G401 (cell line): Measurements from ENCODE around the gene CLSTN2. TPM values are rescaled to one million over a fixed set of nuclear protein-coding genes. Genes with fewer than 3 reads are reported as not detected.

Experiments
- DNase-seq: peaks from one replicate; pipeline ENCODE4 v3.0.0-alpha.2; 2015; ENCODE audit warnings: low spot score
- in situ Hi-C: cut with HindIII; loops from 2 replicates; pipeline ENCODE4 v1.10.0; 2016; ENCODE audit warnings: low sequenced_read_pairs, mixed read lengths
- total RNA-seq: library from RNA; depleted of rRNA; stranded (reverse); fragments of >200 nt; shearing (Covaris generic); gene quantifications from 2 replicates; pipeline ENCODE4 v1.2.3, GENCODE V29; 2014

Gene CLSTN2
- total RNA-seq, 1 experiment from 2014 or later, result 5.2 TPM

DNA sequence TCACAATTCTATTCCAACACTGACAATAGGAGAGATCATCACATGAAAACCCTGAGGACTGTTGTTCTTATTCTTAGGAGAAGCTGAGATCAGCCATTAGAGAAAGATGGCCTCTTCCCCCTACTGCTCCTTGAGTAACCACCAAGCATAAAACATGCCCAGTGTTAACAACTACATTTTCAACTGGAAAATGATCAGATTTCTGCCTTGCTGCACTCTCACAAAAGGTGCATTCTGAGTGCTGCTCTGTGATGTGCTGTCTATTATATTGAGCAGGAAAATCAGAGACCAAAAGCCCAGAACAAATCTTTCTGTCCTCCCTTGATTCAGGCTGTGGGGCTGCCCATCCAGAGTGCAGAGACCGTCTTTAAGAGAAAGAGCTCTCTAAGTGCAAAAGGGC is 438.2 kb downstream of the CLSTN2 start:
- no peak for DNase-seq
- in situ Hi-C loops, result no loop called here

DNA sequence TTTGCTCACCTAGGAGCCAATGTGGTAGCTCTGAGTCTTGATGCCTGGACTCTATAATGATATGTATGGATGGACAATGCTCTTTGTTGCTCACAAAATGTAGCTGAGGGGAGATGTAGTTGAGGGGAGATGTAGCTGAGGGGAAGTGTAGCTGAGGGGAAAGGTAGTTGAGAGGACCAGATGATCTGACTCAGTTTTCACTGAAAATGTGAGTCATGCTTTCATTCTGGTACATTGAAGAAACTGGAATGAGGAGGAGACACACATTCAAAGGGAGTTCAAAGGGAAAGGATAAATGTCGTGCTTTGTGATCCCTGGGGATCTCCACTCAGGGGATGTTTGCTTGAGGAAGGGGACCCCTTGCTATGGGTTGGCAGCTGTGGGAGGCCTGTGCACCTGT is 440.0 kb downstream of the CLSTN2 start:
- in situ Hi-C loops, result no loop called here
- no peak for DNase-seq

DNA sequence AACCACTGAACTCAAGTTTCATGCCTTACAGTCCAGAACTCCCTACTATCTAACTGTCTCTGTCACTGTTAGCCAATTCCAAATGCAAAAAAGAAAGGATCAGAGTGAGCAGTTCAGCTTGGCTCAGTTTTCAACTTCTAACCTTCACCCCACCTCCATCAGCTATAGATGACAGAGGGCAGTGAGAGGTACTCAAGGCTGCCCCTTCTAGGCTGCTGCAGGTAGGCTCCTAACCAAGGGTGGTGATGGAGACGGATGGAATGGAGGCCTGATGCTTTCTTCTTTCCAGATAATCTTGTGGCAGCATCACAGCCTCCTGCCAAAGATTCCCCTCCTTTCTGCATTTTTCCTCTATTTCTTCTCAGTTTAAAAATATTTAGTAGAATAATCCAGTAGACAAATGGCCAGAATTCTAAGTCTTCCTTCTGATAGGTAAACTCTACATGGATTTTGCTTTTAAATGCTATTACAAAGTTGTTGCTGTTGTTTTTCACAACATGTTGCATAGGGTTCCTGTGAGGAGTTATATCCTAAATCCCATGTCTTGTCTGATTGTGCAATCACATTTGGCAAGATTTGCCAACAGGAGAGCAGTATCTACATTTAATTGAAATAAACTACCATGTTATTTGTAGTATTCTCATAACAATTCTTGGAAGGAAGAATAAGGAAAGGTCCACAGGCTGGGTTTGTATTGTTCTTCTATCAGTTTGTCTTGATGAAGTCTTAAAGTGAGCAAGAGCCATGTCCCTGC is 441.3 kb downstream of the CLSTN2 start:
- in situ Hi-C loops, result no loop called here
- DNase-seq, result no peak

DNA sequence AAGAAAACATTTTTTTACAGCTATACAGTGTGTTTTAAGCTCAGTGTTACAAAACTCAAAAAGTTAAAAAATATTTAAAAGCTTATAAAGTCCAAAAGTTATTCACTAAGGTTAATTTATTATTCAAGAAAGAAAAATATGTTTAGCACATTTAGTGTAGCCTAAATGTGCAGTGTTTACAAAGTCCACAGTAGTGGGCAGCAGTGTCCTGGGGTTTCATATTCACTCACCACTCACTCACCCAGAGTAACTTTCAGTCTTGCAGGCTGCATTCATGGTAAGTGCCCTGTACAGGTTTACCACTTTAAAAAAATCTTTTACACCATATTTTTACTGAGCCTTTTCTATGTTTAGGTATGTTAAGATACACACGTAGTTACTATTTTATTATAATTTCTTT is 442.7 kb downstream of the CLSTN2 start:
- no peak for DNase-seq
- in situ Hi-C loops, result no loop called here

DNA sequence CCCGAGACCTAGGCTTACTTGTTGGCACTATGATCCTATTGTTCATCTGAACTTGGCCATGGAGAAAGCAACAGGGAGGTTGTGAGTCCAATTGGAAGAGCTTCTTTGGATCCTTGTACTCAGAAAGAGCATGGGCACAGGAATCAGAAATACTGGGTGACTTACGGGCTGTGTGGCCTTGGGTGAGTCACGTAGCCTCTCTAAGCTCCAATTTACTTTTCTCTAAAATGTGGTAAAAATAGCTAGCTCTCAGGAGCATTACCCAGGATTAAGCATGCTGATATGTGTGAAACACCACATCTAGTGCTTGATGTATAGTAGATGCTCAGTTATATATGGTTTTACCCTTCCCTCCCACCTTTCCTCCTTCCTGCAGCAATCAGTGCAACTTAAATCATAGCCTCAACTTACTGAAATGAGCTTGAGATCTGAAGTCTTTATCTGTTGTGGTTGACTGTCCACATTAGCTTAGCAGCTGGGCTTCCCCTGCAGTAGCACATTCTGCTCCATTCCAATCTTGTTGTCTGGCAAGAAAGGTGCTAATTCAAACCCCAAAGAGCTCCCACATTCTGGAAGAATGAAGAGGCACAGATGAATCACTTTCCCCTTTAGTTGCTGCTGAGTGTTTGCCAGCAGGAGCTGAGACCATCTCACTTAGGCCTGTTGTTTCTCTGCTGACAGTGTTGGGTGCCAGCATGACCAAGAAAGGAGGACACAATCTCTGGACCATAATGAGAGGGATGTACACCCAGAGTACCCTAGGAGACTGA is 443.8 kb downstream of the CLSTN2 start:
- DNase-seq, result no peak
- in situ Hi-C loops, result no loop called here

DNA sequence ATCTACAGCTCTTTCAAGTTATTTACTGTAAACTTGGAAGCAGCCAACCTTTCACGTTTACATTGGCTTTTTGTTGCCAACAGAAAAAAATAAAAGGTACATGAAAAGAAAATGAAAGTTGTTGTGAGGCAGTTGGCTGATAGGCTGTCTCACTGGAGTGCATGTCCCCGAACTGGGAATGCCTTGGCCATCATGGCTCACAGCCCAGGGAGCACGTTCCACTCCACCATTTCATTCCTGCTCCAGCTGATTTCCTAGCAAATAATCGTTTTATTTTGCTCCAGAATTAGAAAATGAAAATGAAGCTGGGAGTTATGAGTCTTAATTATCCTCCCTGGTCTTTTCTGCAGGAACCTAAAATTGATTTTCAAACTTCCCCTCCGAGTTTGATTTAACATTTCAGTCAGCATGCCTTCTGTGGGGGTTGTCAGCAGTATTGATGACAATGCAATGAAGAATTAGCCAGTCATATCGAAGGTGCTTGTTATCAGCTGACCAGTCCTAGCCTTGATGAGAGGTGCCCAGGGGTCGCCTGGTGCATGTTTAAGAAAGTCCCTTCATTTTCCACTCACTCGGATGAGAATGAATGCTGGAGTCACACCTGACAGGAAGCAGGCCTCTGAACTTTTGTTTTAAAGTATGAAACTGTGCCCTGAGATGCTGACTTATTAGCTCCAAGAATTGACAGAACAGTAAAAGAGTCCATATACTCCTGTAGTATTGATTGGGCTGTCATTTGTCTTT is 449.2 kb downstream of the CLSTN2 start:
- in situ Hi-C loops, result no loop called here
- no peak for DNase-seq

DNA sequence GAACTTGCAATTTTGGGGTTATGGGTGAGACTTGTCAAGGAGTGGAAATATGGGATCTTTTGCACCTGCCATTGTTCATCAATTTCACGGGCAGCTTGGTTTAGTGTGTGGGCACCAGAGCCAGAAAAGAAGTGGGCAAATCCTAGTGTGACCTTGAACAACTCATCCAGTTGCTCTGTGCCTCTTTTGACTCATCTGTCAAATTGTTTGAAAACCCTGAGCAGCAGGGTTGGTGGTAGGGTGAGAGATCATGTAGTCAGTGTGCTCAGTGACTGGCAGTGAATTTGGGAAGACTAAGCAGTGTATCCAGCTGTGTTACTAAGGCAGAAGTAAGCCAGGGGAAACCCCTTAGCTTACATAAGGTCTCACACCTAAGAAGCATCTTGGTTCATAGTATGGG is 449.9 kb downstream of the CLSTN2 start:
- no peak for DNase-seq

DNA sequence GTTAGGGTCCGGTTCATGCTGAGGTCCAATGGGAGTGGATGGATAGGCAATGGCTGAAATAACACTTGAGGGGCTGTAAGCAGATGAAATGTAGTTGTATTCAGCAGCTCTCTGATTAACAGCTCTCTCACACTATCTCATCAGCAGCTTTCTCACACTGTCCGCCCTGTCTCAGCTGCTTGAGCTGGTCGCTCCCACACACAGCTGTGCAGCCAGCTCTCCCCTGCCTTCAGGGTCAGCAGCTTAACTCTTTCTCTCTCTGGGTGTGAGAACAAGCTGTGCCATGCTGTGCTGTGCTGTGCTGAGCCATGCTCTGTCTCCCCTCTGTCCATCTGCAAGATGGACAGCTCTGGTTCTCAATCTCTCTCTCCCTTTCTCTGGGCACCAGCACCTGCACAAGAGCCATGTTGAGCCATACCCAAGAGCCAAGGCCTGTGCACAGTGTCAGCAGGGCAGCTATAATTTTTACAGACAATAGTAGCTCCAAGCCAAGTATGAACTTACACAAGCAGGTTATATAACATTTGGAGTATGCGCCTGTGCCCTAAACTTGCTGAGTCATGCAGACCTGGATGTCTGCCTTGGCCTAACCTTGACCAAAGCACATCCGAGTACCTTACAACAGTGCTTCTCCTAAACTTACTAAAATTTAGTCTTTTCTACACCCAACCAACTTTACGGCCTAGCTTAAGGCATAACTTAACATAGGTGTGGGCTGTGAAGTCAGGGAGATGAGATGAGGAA is 451.5 kb downstream of the CLSTN2 start:
- in situ Hi-C loops, result no loop called here
- DNase-seq, result no peak

More for the DNA sequence above, 449.9 kb downstream of the CLSTN2 start:
- in situ Hi-C loops, result no loop called here

DNA sequence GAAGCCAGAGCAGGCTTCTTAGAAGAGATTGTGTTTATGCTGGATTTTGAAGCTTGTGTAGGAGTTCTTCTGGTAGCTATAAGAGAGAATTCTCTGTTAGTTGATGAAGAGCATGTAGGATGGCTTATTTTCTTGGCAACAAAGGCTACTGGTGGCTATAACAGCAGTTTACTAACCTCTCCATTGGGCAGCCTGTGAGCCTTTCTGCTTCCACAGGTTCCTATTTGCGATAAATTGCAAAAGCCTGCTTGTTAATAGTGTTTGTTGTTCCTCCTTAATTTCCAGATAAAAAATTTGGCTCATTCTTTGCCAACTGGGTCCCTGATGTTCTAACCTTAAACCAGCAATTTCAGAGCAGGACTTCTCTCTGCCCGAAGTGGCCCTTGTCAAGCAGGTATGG is 452.3 kb downstream of the CLSTN2 start:
- in situ Hi-C loops, result no loop called here
- DNase-seq, result no peak

DNA sequence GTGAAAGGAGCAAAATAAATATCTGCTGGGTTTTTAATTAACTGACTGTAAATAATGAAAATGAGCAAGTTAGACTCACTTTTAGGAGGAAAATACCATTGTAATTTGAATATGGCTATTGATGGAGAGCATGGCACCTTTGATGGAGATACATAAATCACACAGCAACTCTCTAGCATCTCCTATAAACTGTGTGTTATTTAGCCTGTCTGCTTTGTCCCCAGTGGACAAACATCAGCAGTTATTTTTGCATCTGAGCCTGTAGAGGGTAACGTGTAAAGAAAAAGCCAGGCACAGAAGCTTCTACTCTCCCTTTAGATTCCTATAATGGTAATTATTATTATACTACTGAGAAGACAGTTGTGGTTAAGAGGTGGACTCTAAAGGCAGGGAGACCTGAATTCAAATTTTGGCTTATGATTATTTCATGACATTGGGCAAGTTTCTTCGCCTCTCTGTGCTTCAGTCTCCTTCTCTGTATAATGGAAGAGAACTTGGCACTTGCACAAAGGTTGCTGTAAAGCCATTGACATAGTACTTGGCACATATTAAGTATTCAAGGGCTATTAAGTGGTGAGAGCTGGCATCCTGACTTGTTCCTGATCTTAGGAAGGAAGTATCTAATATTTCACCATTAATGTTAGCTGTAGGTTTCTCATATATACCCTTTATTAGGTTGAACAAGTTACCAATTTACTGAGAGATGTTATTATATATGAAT is 453.4 kb downstream of the CLSTN2 start:
- DNase-seq, result no peak

DNA sequence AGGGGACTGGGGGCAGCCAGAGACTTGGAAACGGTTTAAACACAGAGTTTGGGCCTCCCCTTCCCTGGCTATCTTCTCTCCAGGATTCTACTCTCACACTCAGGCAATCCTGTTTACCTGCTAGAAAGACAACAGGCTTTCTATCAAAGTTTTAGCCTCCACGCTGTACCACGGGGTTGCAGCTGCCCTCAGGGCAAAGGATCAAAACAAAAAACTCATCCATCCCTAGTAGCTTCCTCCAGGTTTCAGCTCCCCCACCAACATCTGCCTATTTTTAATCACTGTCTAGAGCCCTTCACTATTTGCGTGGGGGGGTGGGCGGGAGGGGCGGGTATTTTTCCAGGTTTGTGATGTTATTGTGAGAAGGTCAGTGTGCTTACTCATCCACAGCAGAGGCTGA is 456.1 kb downstream of the CLSTN2 start:
- DNase-seq, result no peak
- in situ Hi-C loops, result no loop called here

More for the DNA sequence above, 453.4 kb downstream of the CLSTN2 start:
- in situ Hi-C loops, result no loop called here

DNA sequence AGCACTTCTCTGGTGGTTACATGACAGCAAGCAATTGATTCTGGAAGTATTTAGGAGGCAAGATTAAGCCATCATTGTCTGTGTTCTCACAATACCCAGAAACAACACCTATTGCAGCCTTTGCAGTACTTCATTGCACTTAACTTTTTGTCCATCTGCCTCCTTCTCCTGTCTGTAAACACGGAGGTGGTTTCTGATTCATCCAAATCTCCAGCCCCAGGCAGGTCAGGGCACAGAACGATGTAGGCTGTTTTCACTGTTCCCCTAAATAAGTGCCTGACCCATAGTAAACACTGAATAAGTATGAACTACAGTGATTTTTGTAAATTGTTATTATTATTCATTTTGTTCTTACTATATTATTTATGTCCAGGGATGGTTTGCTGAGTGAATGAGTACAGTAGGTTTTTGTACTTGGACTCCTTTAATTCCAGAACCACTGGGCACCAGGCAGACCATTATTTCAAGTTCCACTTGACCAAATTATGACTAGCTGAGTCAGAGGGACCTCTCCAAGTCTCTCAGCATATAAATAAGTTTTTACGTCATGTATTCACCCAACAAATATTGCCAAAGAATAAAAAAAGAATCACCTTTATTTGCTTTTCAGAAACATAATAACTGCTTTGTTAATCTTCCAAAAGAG is 459.6 kb downstream of the CLSTN2 start:
- DNase-seq, result no peak
- in situ Hi-C loops, result no loop called here

DNA sequence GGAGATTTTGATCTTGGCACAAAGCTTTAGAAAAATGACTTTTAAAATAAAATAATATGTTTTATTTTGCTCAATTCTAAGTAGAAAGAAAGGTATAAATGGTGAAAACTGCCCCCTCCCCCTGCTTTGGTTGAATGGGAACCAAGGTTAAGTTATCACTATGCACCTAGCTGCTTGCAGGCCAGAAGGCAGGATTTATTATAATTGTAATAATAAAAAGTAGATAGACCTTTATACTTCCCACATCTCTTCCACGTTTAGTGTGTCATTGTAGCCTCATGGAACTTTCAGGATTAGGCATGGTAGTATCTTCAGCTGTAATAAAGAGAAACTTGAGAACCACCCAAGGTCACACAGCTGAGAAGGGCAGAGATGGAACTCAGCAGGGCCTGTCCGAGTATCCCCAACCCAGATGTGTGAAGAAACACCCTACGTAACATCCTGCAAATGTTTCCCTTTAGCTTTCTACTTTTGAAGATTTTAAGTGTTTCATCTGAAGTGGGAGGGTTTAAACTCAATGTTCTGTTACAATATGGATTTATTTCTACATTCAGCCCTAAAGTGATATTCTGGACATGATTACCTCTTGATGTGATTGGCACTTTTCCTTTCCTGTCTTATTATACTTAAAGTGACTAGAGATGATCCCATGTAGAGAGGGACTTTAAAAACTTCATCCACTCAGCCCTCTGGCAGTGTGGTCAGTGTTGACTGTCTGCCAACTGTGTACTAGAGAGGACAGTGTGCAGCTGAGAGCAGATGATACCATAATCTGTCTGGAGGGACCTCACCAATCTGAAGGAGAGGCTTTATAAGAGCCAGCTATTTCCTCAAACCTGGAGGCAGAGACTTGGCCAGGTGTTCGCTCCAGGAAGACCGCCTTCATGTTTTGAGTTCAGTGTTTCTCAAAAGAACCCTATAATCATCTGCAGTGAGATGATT is 460.4 kb downstream of the CLSTN2 start:
- no peak for DNase-seq
- in situ Hi-C loops, result no loop called here

DNA sequence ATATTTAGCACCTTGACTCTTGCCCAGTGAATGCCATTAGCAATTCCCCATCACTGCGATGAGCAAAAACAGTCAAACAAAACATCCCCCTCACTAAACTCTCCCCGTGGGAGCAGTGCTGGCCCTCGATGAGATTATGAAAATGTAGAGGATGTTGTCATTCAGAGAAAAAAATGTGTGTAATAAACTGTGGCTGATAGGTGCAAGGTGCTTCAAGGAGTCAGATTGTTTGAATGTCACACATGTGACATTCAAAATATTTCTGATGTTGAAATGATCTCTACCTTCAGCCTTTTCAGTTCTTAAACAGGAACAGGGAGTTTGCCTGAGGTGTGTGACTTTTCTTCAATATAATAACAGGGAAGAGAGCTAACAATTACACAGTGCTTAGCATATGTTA is 461.1 kb downstream of the CLSTN2 start:
- no peak for DNase-seq
- in situ Hi-C loops, result no loop called here

DNA sequence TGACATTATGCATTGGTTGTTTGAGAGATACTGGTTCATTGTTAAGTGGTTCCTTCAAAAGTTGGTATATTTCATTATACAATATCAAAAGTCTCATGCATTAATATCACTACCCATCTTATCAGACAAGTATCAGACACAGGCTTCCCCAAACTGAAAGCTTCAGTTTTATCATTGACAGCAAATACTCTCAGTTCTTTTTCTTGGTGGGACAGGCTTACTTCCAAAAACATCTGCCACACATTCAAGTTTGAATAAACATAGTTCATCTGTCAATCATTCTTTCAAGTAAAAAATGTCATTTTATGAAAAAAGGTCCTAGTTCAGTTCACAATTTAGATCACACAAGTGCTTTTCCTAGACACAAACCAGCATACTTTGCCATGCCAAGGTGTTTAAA is 462.9 kb downstream of the CLSTN2 start:
- in situ Hi-C loops, result no loop called here
- DNase-seq, result no peak

DNA sequence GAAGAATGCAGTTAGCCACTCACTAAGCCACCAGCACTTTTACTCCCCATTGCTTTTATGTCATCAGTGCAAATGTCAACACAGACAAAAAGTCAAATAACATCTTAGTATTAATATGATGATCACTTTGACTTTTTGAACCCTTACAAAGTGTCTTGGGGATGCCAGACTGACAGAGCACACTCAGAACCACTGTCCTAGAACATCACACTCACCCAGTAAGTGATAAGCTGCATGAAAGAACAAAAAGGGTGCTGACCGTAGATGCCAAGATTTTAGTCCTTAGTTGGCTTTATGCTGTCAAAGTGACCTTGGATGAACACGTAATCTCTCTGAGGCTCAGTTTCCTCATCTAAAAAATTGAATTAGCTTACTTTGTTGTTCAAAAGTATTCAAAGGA is 463.4 kb downstream of the CLSTN2 start:
- in situ Hi-C loops, result no loop called here

DNA sequence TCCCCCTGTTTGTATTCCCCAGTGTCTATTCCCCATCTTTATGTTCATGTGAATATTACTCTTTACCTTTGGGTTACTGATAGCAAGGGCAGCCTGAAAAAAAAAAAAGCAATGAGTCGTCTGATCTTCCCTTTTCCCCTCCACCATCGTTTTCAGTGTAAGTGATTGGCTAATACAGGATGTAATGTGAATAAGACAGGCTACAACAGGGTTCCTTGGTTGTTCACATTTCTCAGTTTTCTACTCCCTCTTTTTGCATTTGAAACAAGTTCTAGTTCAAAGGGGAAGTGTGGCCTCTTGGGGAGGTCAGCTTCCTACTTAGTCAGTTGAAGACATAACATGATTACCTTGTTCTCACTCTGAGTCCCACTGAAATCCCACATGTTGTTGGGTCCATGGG is 464.9 kb downstream of the CLSTN2 start:
- in situ Hi-C loops, result no loop called here
- no peak for DNase-seq

More for the DNA sequence above, 463.4 kb downstream of the CLSTN2 start:
- no peak for DNase-seq
